Heart left ventricle (tissue), 13 donors: Measurements from ENCODE around the gene TAB2.

Experiments
- POLR2A ChIP-seq, 2 donors: fragments of 450-650 bp; IDR thresholded peaks; one replicate each; pipeline ENCODE4 v1.6.1; 2017; ENCODE audit warnings: antibody characterized with exemption in 2 of 2, mild to moderate bottlenecking in 2 of 2, moderate library complexity in 2 of 2
- TF ChIP-seq, protein P1 (sequence below), 12 donors: fragments of 200-600 bp; sonication (generic) in 4 of 12; IDR thresholded peaks; one replicate each; pipeline versions ENCODE4 v1.5.0 to v1.8.0; 2018 to 2022; ENCODE audit warnings: antibody characterized with exemption in 12 of 12, mild to moderate bottlenecking in 5 of 12
- donor health status: ischemic (EF 13 %, LVEDD 7.1; RV severe dilation, severe dysfunction).
- donor health status: DM: no; HTN: yes; CAD: no.
- donor health status: DM: no; HTN: no; CAD: no.
- donor health status: ischemic (EF 25% LVEDD 6.9; RV normal size, moderate dysfunction).
- donor health status: ischemic (EF 25% LVEDD 5.7; RV mildly dilated, moderate dysfunction).
- donor health status: ischemic (EF 35%, LVEDD 5.7; RV mildly dilated, moderate dysfunction).
- donor health status: nonischemic (EF 11% LVEDD 7.7; RV severe dilation, severe dysfunction).
- donor health status: DM: yes; HTN: yes; CAD: no.
- donor health status: PGD.
- donor health status: ischemic (EF 29% LVEDD 5.4; RV normal size, mild dysfunction).
- donor health status: nonischemic (EF 23%, LVEDD 6.1; RV moderate dilation, normal function).

DNA sequence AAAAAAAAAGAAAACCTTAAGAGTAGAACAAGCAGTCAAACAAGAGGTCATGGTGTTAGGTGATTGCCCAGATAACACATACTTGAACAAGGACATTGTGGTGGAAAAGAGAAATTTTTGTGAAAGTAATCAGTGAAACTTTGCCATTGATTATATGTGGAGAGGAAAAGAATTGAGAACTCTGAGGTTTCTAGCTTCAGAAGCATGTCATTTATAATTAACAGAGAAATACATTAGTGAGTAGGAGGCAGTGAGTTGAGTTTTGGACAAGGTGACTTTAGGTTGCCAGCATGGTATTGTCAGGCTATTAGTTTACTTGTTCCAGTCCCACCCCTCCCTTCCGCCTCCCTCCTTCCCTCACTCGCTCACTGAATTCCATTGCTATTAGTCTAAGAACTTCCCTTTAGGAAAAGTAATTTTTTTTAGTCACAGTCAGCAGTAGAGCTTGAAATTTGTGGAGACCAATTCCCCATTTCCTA, 17.2 kb downstream of the TAB2 start:
- no peak for TF ChIP-seq POLR2A (IDR thresholded peaks at IDR 0.05)
- TF ChIP-seq, protein P1, sequence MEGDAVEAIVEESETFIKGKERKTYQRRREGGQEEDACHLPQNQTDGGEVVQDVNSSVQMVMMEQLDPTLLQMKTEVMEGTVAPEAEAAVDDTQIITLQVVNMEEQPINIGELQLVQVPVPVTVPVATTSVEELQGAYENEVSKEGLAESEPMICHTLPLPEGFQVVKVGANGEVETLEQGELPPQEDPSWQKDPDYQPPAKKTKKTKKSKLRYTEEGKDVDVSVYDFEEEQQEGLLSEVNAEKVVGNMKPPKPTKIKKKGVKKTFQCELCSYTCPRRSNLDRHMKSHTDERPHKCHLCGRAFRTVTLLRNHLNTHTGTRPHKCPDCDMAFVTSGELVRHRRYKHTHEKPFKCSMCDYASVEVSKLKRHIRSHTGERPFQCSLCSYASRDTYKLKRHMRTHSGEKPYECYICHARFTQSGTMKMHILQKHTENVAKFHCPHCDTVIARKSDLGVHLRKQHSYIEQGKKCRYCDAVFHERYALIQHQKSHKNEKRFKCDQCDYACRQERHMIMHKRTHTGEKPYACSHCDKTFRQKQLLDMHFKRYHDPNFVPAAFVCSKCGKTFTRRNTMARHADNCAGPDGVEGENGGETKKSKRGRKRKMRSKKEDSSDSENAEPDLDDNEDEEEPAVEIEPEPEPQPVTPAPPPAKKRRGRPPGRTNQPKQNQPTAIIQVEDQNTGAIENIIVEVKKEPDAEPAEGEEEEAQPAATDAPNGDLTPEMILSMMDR (IDR thresholded peaks at IDR 0.05) = no peak
